ENCODE measurements around the gene HOXC9. TPM values are rescaled to one million over a fixed set of nuclear protein-coding genes. Genes with fewer than 3 reads are reported as not detected.

HOXC9 gene
- total RNA-seq, 1 experiment from 2014 or later = not detected

DNA sequence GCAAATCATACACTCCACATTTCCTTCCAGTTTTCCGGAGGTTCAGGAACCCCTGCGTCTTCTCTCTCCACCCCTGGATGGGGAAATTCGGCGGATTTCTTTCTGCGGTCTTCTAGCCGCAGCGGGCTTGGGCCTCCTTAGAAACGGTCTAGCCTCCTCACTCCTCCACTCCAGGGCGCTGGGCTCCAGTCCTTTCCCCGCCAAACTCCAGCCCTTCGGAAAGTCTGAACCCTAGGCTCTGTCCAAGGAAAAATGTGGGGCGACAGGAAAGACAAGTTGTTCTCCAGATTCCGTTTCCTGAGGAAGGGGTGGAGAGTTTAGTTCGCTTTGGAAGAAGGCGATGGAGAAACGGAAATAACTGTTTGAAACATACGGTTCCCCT is 16.4 kb upstream of the HOXC9 start:
- Histone ChIP-seq H3K79me1 (ENCODE audit: insufficient read depth, low read depth, low read length, poor library complexity, severe bottlenecking) (no peaks in the 10 kb centered on the region), H3K79me2 (ENCODE audit: insufficient read depth, low read length) (no peaks in the 10 kb centered on the region), H4K91ac (ENCODE audit: insufficient read length, low read depth, low read length) (no peak overlapping the region), H3K4me2 (ENCODE audit: insufficient read depth, insufficient read length, low read length) (no peak overlapping the region), H4K5ac (ENCODE audit: insufficient read length, low read depth, low read length) (no peak overlapping the region), H3K9me3 (ENCODE audit: control insufficient read depth, low read depth, low read length) (no peaks in the 10 kb centered on the region), H3K4ac (ENCODE audit: low read depth, low read length) (no peak overlapping the region), H3T11ph (ENCODE audit: low read length) (no peak overlapping the region), H4K8ac (replicated peaks; ENCODE audit: insufficient read length, low read depth, low read length) (no peak overlapping the region), H2BK5ac (ENCODE audit: insufficient read length, low read length) (no peak overlapping the region), H2BK120ac (ENCODE audit: low read depth, low read length, poor library complexity, severe bottlenecking) (no peak overlapping the region), H2BK20ac (ENCODE audit: low read depth, low read length, poor library complexity, severe bottlenecking) (no peak overlapping the region), H3K23ac (ENCODE audit: insufficient read length, low read depth, low read length) (no peak overlapping the region), H3K23me2 (ENCODE audit: insufficient read length, low read depth, low read length, poor library complexity, severe bottlenecking) (no peaks in the 10 kb centered on the region), H4K20me1 (ENCODE audit: control insufficient read depth, insufficient read depth, insufficient read length) (no peaks in the 10 kb centered on the region), H3K14ac (ENCODE audit: insufficient read depth, low read length) (no peak overlapping the region), H3K4me1 (ENCODE audit: insufficient read depth, low read length) (no peaks in the 10 kb centered on the region), H2AK5ac (ENCODE audit: insufficient read length, low read length) (no peak overlapping the region), H3K56ac (ENCODE audit: insufficient read length, low read depth, low read length) (no peak overlapping the region), H2BK12ac (ENCODE audit: insufficient read length, low read depth, low read length) (no peak overlapping the region), H3K27ac (ENCODE audit: insufficient read length, low read depth, low read length) (no peak overlapping the region), H2AFZ (ENCODE audit: low read length) (no peak overlapping the region), H3K9ac (ENCODE audit: extremely low read depth, insufficient read length, low read length) (no peak overlapping the region), H3K18ac (ENCODE audit: insufficient read length, low read depth, low read length) (no peak overlapping the region), H2BK15ac (ENCODE audit: low read depth, low read length) (no peak overlapping the region), H3K27me3 (ENCODE audit: insufficient read depth, low read length) (peaks cover 94% of the 10 kb centered on the region)
- TF ChIP-seq, protein P1, sequence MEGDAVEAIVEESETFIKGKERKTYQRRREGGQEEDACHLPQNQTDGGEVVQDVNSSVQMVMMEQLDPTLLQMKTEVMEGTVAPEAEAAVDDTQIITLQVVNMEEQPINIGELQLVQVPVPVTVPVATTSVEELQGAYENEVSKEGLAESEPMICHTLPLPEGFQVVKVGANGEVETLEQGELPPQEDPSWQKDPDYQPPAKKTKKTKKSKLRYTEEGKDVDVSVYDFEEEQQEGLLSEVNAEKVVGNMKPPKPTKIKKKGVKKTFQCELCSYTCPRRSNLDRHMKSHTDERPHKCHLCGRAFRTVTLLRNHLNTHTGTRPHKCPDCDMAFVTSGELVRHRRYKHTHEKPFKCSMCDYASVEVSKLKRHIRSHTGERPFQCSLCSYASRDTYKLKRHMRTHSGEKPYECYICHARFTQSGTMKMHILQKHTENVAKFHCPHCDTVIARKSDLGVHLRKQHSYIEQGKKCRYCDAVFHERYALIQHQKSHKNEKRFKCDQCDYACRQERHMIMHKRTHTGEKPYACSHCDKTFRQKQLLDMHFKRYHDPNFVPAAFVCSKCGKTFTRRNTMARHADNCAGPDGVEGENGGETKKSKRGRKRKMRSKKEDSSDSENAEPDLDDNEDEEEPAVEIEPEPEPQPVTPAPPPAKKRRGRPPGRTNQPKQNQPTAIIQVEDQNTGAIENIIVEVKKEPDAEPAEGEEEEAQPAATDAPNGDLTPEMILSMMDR (conservative IDR thresholded peaks at IDR 0.05) = no peak
- DNase-seq = no peak
- no CpG with 5 or more reads among the region's 17 CpGs for WGBS (ENCODE audit: extremely low coverage, insufficient read length, low lambda C conversion rate)
- no peak overlapping the region for H3K27ac Mint-ChIP-seq
- H3K36me3 Mint-ChIP-seq (ENCODE audit: insufficient read depth in 1 of 3, low read depth in 3 of 3) = no peaks in the 10 kb centered on the region; a peak in 2 of 7 replicates
- peaks cover 100% of the 10 kb centered on the region for H3K27me3 Mint-ChIP-seq (ENCODE audit: low read depth)
- peaks cover 7 to 14% of the 10 kb centered on the region in 2 experiments; a peak in 4 of 5 replicates for H3K9me3 Mint-ChIP-seq
- no peak overlapping the region for H3K4me3 Mint-ChIP-seq
- peaks cover 3 to 10% of the 10 kb centered on the region in 2 experiments; a peak in 2 of 4 replicates for H3K4me1 Mint-ChIP-seq
